Stimulated activated CD8-positive, alpha-beta memory T cell treated with anti-CD3 and anti-CD28 coated beads, Interleukin-12 subunit alpha, Interleukin-12 subunit beta, amount 100 ng/mL, for 24 hours (primary cell): ENCODE measurements around the gene ORM2.

Experiments used
- DNase-seq: peaks from one replicate; pipeline ENCODE4 v3.0.0-alpha.2; 2020; ENCODE audit errors: extremely low read depth

ORM2 gene

GRCh38 chr9:114348906-114349482, 19.3 kb downstream of the ORM2 start:
- DNase-seq, result peak; percentile 81

GRCh38 chr9:114349713-114350480, 20.2 kb downstream of the ORM2 start:
- DNase-seq, result no peak

DNA sequence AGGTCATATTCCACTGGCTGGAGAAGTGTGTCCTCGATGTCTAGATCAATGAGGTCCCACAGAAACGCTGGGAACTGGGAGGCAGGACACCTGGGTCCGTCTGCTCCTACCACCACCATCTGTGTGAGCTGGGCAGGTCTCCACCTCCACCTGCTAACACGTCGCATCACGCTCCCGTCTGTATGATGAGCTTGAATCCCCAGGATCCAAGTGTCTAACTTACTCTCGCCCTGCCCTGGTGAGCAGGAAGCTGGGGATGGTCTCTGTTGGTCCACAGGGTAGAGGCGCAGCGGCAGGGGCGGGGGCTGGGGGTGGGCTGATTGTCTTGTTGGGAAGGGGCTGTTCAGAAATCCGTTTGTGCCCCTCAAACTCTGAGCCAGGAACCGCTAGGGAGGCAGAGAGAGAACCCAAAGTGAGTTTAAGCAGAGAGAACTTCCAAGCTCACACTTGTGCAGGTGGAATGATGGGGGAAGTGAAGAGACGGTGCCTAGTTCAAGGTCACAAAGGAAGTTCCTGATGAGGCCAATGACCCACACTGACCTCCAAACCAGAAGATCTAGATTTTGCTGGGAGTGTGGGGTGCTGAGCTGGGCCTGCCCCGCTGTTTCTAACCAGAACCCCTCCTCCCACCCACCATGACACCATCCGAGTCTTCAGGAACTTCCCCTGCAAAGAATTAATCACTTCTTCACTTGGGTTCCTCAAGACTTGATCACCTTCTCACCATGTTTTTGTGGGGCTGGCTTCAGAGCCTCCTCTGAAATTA, 21.1 kb downstream of the ORM2 start:
- no peak for DNase-seq

- DNase-seq, result no peak
These were observed 22.3 kb downstream of the ORM2 start for GRCh38 chr9:114351932-114352331.

DNA sequence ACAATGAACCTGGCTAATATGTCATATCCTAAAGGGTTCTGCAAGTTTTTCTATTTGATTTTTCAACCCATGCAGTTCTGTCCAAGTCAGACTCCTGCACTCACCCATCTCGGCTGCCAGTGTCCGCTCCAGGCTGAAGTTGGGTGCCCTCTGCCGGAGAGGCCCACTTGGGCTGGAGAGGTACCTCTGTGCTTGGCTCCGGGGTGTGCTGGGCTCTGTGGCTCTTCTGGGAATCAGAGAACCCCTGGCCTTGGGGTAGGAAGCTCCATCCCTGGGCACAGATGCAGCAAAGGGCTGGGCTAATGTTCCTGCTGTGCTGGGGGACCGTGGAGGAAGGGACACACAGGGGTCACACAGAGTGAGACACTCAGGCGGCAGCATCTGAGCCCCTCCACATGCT, 26.2 kb downstream of the ORM2 start:
- no peak for DNase-seq

DNA sequence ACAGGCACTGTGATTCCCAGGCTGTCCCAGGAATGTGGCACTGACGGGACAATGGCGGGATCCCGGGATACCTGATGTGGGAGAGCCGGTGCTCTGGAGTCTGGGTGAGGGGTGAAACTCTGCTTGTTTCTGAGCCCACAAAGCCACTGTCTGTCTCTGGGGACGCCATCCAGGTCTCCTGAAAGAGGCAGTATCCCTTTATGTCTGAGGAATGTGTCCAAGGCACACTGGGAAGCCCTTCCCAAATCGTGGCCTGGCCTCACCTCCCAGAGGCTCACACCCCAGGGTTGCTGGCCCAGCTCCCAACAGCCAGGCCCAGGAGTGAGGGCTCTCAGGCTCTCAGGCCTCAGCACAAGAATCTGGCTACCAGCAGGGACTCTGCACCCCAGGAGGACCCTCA, 27.1 kb downstream of the ORM2 start:
- DNase-seq, result no peak

GRCh38 chr9:114357360-114357759, 27.7 kb downstream of the ORM2 start:
- DNase-seq, result no peak

DNA sequence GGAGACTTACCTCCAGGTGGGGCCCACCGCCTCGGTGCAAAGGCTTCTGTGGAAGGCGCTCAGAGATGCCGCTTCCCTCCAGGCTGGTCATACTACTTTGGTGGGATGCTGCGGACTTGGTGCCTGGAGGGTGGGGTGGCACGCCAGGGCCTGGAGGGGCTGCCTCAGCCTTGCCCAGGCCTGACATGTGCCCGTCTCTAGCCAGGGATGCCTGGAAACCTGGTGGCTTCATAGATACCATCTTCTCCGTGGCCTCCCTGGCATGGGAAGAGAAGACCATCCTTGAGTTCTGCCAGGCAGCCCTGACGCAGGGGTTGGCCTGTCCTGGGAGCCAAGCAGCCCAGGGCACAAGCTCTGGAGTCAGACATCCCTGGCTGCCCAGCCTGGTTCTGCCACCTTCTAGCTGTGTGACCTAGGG, 28.3 kb downstream of the ORM2 start:
- no peak for DNase-seq

GRCh38 chr9:114359801-114360200, 30.1 kb downstream of the ORM2 start:
- no peak for DNase-seq

GRCh38 chr9:114361542-114361941, 31.9 kb downstream of the ORM2 start:
- no peak for DNase-seq

DNA sequence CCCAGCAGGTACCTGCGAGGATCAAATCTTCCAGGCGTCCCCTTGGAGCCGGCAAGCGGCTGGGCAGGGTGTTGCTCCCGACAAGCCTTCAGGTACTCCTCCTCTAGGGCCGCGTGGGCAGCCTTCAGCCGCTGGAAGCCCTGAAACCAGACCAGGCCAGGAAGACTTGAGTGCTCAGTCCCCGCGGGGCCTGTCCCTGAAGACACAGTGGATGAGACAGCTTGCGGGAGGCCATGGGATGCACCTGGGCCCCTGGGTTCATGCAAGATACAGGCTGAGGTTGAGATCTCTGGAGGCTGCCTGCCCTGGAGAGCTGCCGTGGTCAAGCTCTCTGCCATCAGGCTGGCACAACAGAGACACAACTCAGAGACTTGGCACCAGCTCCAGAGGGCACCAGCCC, 32.7 kb downstream of the ORM2 start:
- DNase-seq, result no peak

DNA sequence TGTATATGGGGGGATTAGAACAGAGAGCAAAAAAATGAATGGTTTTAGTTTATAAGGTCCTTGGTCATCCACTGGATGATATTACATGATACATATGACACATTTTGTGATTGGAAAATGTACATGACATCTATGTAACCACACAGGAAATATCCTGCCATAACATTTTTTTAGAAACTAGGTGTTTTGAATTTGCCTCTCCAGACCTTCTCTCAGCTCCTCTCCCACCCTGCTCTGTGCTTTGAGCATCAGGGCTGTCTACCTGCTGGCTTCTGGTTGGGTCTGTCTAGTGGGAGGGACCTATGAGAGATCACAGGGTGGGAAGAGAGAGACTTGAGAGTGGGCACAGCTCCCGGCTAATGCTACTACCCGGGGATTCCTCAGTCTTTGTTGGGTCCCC, 33.8 kb downstream of the ORM2 start:
- no peak for DNase-seq

DNA sequence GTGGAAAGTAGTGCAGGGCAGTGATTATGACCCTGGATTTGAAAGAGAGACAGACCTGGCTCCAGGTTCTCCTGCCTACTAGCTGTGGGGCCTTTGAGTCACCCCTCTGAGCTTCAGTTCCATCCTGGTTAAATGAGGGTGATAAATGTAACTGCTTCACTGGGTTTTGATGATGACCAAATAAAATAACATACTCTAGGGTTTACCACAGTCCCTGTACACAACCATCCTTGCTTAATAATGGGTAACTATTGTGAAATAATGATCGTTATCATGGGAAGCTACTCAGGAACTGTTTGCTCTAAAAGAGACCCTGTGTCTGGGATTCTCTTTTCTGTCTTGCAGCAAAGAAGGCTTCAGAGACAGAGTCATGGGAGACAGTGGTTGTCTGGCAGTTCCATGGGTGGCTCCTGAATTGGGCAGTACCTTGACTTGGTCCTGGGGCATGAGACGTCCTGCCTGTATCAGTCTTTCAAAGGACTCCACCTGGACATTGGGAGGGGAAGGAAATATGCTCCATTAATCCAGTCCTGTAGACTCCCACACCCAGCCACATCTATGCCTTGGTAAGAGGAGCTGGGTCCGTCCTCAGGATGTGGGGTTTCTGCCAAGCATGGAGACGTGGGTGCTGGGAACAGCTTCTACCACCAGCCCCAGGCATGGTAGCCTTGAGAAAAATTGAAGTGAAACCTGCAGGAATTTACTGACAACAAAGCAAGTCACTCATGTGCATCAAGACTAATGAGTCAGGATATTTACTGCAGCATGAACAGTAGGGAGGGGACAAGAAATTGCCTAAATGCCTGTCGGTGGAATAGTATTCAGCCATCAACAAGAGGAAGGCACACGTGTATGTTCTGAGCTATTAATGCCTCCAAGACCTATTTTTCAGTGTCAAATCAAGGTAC, 34.7 kb downstream of the ORM2 start:
- DNase-seq, result no peak

DNA sequence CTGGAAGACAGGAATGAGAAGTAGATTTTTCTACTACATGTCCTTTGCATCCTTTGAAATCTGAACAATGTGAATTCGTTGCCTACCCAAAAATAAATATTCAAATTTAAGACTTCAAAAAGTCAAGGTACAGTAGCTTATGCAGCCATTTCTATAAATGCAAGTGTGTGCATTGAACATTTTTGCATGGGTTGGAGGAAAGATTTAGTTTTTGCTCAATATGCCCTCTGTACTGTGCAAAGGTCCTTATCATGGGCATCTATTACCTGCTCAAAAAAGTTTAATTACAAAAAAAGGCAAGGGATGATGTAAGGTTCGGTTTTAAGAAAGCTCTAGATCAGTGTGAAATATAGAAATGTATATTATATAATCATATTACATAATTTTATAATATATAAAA, 35.5 kb downstream of the ORM2 start:
- DNase-seq, result no peak

DNA sequence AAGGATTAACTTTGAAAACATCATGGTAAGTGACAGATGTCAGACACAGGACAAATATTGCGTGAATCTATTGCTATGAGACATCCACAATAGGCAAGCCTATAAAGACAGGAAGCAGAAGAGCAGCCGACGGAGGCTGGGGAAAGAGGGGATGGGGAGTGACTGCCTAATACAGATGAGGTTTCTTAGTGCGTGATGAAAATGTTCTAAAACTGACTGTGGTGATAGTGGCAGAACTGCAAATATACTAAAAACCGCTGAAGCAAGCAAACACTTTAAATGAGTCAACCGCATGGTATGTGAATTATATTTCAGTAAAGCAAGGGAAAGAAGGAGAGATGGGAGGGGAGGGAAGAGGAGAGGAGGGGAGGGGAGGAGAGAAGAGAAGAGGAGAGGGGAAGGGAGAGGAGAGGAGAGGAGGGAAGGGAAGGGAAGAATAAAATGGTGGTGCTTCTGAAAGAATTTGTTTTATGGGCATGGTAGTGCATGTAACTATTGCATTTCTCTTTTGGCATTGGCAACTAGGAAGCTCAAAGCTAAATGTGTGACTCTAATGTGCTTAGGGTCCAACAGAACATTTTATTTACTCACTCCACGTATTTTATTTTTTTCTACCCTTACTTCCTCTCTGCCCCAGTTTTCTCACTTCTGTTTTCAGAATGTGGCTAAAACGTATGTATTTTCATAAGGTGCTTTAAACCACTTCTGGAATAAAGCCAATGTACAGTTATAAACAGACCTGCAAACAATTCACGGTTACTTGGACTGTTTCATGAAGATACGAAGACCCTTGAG, 36.9 kb downstream of the ORM2 start:
- DNase-seq, result no peak

GRCh38 chr9:114367366-114367765, 37.7 kb downstream of the ORM2 start:
- no peak for DNase-seq

GRCh38 chr9:114367772-114368569, 38.3 kb downstream of the ORM2 start:
- DNase-seq, result no peak

- DNase-seq, result no peak
These were observed 39.8 kb downstream of the ORM2 start for GRCh38 chr9:114369216-114370130.
